Measurements from ENCODE around the gene HMCN2.

Gene HMCN2

GRCh38 chr9:130427326-130427725 lies 161.8 kb downstream of the HMCN2 start:
- H3K4me3 ChIP-seq (ENCODE audit: control insufficient read depth, low read depth, low read length), result no peak overlapping the region
- no peak for TF ChIP-seq CTCF (IDR thresholded peaks at IDR 0.05; ENCODE audit: control insufficient read depth, insufficient read depth, low read depth, low read length, missing control alignments)

GRCh38 chr9:130428086-130428665 lies 162.6 kb downstream of the HMCN2 start:
- no peak for DNase-seq (ENCODE audit: low read depth)
- H3K4me3 ChIP-seq (ENCODE audit: control insufficient read depth, low read depth, low read length), result no peak overlapping the region

More at GRCh38 chr9:130427326-130427725, 161.8 kb downstream of the HMCN2 start:
- DNase-seq (ENCODE audit: low read depth), result no peak

GRCh38 chr9:130429381-130429780 lies 163.8 kb downstream of the HMCN2 start:
- no peak for DNase-seq (ENCODE audit: low read depth)
- no peak for TF ChIP-seq CTCF (IDR thresholded peaks at IDR 0.05; ENCODE audit: control insufficient read depth, insufficient read depth, low read depth, low read length, missing control alignments)
- no peak overlapping the region for H3K4me3 ChIP-seq (ENCODE audit: control insufficient read depth, low read depth, low read length)

More at GRCh38 chr9:130428086-130428665, 162.6 kb downstream of the HMCN2 start:
- no peak for TF ChIP-seq CTCF (IDR thresholded peaks at IDR 0.05; ENCODE audit: control insufficient read depth, insufficient read depth, low read depth, low read length, missing control alignments)

- no peak for TF ChIP-seq CTCF (IDR thresholded peaks at IDR 0.05; ENCODE audit: control insufficient read depth, insufficient read depth, low read depth, low read length, missing control alignments)
- H3K4me3 ChIP-seq (ENCODE audit: control insufficient read depth, low read depth, low read length), result no peak overlapping the region
- DNase-seq (ENCODE audit: low read depth), result no peak
Measured at GRCh38 chr9:130429831-130430230, 164.3 kb downstream of the HMCN2 start.

- no peak overlapping the region for H3K4me3 ChIP-seq (ENCODE audit: control insufficient read depth, low read depth, low read length)
- TF ChIP-seq CTCF (IDR thresholded peaks at IDR 0.05; ENCODE audit: control insufficient read depth, insufficient read depth, low read depth, low read length, missing control alignments), result no peak
- DNase-seq (ENCODE audit: low read depth), result no peak
Measured at GRCh38 chr9:130430232-130430631, 164.7 kb downstream of the HMCN2 start.

- no peak overlapping the region for H3K4me3 ChIP-seq (ENCODE audit: control insufficient read depth, low read depth, low read length)
- no peak for DNase-seq (ENCODE audit: low read depth)
- no peak for TF ChIP-seq CTCF (IDR thresholded peaks at IDR 0.05; ENCODE audit: control insufficient read depth, insufficient read depth, low read depth, low read length, missing control alignments)
Measured at GRCh38 chr9:130430734-130431535, 165.4 kb downstream of the HMCN2 start.
